HG03139 (cell line): ENCODE data around the gene AMPD2.

Experiments used
- ATAC-seq: cut with Tn5 transposase; IDR thresholded peaks from one replicate; pipeline ENCODE4 v1.9.1; 2021; ENCODE audit not compliant: unreplicated experiment

AMPD2 gene

DNA sequence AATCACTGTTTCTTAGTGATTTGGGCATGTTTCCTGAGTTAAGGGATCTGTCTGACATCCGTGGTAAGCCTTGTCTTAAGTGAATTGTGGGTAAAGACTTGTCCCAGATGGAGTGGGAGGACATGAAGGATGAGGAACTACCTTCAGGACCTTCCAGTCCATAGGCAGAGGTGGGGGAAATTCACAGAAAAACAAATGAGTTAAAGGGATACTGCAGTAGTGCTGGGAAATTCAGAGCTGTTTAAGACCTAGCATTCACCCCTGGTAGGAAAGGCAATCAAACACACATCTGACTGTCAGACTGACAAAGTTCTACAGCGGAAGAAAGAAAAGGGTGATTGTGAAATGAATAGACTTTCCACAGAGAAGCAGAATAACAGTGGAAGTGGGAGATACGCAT is 3.2 kb upstream of the AMPD2 start:
- ATAC-seq, result no peak

DNA sequence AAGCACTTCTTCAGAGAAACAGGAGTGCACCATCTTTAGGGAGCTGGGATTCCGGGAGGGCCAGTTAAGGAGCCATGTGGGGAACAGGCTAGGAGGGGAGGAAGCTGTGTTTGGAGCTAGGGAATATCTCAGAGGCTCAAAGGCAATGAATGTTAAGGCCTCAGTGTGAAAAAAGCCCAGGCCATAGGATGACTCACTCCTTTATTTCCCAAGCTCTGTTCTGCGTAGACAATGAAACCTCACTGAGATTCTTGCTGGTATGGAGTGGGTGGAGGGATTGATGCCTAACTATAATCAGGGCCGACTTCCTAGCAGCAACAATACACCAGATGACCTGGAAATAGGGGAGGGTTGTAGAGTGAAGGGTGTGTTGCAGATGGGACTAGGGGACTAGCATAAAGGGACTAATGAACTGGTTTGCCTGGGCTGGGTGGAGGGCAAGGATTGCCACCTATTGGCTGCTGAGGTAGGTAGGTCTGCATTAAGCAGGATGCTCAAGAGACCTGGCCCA is 2.3 kb upstream of the AMPD2 start:
- ATAC-seq, result no peak

DNA sequence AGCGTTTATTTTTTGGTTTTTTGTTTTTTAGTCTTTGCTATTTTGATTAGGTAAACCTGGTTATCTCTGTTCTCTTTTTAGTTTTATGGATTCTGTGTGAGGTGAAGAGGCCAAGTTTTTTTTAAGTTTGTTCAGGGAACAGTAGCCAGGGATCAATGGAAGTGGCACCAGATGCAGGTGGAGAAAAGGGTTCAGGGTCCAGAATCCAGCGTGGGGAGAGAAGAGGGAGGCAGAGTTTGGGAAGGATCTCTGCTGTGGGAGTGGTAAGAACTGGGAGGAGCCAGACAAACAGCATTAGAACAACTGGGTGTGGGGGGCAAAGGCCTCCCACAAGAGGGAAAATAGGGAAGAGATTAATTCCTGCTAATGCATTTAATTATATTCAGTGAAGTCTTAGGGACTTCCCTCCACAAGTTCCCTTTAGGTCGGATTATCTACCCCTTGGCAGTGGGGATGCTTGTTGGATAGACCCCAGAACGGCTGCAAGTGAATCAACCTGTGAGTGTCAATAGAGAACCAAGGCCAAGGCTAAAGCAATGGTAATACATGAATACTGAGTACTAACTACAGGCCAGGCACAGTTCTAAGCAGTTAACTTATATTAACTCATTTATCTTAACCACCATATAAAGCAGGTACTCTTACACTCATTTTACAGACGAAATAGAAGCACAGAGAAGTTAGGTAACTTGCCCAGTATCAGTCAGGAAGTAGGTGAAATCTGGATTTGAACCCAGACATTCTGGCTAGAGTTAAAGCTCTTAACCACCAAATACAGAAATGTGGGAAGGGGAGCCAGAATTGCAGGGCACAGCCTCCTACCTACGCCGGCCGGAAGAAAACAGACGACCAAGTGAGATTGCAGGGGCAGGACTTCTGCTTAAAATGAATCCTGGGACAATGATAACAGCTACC is 719 bp upstream of the AMPD2 start:
- ATAC-seq, result no peak

DNA sequence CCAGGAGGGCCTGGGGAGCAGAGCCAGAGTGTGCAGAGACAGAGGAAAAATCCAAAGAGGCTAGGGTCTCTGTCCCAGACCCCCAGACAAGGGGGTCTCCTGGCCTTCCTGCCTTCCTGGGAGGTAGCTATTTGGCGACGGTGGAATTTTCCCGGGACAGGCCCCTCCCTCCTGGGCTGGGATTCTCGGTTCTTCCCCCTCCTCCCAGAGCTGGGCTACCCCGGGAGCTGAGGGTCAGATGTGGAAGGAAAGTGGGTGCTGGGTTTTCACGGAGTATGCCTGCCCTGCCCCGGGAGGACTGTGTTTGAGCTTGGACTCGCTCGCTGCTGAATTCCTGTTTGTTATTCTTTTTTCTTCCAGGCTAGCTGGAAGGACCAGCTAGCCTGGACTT is 759 bp downstream of the AMPD2 start:
- no peak for ATAC-seq

DNA sequence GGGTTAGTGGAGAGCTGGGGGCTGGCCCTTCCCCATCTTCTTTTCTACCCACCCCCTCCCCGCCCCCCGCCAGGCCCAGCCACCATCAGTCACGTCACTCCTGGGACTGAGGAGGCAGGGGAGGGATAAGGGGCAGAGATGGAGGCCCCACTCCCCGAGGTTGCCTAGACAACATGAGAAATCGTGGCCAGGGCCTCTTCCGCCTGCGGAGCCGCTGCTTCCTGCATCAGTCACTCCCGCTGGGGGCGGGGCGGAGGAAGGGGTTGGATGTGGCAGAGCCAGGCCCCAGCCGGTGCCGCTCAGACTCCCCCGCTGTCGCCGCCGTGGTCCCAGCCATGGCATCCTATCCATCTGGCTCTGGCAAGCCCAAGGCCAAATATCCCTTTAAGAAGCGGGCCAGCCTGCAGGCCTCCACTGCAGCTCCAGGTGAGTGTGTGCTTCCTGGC is 1.2 kb downstream of the AMPD2 start:
- ATAC-seq, result peak; percentile 70

DNA sequence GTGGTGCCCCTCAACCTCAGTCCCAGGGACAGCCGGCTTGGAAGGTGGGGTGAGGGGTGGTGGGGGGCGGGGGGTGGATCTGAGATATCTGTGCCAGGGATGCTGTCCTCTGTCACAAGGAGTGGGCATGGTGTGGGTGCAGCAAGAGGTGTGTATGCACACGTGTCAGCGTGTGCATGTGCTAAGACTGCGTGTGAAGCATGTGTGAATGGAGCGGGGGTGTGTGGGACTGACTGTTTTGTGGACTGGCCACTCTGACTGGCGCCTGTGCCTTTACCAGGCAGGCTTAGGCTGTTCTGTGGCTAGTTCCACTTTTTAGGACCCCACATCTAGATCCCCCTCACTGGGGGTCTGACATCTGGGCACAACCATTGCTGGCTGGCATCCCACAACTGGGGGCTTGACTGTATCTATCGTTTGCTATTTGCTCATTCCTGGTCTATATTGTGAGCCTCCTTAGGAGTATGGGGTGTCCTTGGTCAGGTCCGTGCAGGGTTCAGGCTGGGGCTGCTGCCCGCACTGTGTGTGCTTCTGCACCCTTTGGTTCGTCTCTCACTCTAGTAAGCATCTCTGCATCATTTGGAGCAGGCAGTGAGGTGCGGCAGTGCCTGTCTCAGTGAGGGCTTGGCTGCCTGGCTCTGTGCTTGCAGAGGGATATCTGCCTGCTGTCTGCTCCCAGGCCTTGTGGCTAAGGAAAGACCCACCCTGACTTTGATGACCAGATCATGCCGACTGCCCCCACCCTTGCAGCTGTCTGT is 1.9 kb downstream of the AMPD2 start:
- ATAC-seq, result no peak

DNA sequence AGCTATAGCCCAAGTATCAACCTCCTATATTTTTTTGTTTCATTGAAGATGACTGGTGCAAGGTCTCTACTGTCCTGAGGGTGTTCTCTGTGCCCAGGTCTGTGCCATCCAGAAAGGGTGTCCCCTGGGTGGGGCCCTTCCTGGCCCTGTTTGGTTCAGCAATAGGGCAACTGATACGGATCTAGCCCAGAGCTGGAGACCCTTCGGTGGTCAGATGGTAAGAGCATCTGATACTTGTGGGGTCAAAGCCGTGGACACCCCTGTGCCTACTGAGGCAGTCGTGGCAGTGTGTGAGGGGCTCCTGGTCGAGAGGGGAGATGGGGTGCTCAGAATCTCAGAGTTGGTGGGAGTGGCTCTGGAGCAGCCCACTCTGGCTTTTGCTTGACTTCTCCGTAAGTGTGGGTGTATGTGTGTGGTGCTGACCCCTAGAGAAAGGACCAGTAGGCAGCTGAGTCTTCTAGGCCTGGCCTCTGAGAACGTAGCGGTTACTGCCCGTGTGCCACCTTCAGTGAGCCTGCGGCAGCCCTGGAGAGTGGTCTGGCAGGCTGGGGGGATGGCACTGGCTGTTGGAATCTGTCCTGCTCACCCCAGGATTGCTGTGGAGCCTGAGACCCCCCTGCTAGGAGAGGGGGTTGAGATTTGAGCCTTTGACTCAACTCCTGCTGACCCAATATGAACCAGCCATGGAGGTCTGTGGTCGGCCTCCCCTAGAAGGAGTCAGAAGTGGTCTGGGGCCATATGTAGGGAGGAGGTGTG is 2.7 kb downstream of the AMPD2 start:
- ATAC-seq, result no peak

DNA sequence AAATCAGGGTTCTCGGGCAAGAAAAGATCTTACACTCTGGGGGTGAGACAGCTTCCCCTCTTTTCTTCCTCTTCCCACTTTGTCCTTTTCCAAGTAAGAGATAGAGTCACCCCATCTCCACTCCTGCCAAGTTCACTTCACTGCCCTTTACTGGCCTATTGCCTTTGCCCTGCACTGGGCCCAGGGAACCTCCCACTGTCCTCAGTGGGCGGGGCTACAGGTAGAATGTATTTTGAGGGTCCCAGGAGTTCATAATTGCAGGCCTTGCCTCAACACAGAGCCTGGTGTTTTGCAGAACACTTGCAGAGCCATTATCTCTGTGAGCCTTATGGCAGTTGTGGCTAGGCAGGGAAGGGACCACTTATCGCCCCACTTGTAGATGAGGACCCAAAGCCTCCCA is 3.3 kb downstream of the AMPD2 start:
- ATAC-seq, result no peak

DNA sequence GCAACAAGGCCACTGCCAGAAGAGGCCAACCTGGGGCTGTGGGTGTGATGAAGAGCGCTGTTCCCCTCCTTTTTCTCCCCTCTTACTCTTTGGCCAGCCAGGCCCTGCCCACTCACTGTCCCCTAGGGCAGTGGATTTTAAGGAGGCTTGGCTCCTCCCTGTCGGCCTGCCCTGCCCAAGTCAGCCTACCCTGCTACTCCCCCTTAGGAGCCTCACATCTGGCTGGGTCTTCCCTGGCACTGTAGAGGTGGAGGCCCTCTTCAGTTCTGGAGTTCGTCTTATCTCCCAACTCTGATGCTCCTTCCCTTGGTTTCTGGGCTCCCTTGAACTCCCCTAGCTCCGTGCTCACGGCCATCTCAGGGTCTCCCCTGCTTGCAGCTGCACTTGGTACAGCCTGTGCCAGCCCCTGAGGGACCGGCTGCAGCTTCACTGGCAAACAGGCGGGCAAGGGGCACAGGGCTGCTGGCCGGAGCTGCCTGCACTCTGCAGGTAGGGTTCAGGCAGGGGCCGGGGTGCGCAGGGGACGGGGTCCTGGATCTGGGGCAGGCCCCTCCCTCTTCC is 4.0 kb downstream of the AMPD2 start:
- no peak for ATAC-seq

DNA sequence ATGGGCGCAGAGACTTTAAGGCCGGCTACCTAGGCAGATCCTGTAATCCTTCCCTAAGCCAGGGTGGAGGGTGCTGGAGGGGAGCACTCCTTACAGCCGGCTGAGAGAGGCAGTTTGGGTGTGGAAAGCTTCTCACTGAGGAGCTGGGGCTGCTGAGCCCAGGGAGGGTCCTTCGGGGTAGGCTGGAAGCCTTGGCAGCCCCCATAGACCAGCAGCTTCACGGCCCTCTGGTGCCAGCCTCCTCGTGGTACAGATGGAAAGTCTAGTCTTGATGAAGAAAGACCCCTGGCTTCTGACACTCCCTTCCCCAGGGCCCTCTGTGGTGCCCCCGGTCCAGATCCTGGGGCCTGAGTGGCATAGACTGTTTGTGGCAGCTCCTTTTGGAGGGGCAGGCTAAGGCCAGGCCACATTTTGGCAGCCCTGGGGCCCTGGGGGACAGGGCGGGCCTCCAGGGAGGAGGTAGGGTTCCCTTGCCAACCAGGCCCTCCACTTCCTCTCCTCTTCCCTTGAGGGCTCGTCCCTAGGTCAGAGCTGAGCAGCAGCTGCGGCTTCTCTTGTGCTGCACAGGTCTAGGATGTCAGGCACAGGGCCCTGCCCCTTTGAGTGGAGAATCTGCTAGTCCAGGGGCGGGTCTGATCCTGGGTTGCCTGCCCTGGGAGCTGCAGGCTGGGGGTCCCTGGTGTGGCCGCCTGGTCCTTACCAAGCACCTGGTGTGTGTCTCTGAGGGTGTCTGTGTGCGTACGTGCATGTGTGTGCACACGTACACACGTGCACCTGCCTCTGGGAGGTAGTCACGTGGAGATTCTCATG is 4.8 kb downstream of the AMPD2 start:
- no peak for ATAC-seq

DNA sequence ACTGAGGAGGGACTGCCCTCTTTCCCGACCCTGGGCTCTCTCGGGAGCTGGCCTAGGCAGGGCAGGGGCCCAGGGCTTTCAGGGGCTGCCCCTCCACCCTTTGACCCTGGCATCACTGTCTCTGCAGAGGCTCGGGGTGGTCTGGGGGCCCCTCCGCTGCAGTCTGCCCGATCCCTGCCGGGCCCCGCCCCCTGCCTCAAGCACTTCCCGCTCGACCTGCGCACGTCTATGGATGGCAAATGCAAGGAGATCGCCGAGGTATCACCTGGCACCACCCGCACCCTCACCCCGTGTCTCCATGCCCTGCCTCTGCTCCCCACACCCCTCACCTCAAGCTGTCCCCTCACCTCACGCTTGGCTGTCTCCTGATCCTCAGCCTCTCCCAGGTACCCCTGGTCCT is 5.5 kb downstream of the AMPD2 start:
- ATAC-seq, result no peak

DNA sequence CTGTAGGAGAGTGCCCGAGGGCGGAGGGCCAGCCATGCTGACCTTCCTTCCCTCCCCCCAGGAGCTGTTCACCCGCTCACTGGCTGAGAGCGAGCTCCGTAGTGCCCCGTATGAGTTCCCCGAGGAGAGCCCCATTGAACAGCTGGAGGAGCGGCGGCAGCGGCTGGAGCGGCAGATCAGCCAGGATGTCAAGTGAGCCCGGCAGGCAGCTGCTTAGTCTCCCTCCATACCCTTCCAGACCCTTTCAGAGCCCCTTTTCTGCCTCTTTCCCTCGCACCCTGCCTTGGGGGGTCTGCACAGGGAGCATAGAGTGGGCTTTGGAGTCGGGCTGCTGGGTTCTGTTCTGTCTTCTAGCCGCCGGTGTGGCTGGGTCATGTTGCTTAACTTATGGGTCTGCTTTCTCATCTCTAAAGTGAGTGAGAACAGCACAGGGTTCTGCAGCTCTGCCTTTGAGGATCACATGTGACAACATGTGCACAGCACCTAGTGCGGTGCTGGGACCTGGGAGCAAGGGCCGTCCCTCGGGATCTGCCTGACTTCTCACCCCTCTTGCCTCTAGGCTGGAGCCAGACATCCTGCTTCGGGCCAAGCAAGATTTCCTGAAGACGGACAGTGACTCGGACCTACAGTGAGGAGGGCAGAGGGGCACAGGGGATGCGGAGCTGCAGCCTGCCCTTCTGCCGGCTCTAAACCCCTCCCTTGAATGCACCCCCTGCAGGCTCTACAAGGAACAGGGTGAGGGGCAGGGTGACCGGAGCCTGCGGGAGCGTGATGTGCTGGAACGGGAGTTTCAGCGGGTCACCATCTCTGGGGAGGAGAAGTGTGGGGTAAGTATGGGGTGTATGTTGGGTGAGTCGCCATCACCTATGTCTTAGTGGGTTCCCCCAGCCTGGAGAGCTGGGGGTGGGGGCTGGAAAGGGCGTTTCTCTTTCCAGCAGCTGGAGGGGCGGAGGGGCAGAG is 6.2 kb downstream of the AMPD2 start:
- no peak for ATAC-seq

DNA sequence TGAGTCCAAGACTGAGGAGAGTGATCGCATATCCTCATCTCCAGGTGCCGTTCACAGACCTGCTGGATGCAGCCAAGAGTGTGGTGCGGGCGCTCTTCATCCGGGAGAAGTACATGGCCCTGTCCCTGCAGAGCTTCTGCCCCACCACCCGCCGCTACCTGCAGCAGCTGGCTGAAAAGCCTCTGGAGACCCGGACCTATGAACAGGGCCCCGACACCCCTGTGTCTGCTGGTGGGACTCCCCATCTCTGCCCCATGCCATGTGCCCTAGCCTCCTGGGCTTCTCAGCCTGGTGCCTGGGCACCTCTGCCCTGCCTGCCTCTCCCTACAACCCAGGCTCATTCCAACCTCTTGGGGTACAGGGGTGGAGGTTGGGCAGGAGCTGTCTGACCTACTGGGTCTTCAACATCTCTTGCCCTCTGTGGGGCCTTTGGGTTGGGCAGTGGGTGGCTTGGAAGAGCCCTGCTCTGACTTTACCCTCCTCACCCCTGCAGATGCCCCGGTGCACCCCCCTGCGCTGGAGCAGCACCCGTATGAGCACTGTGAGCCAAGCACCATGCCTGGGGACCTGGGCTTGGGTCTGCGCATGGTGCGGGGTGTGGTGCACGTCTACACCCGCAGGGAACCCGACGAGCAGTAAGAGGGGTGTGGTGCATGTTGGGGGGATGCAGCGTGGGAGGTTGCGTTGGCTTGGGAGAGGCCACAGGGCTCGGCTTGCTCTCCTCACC is 7.2 kb downstream of the AMPD2 start:
- no peak for ATAC-seq

DNA sequence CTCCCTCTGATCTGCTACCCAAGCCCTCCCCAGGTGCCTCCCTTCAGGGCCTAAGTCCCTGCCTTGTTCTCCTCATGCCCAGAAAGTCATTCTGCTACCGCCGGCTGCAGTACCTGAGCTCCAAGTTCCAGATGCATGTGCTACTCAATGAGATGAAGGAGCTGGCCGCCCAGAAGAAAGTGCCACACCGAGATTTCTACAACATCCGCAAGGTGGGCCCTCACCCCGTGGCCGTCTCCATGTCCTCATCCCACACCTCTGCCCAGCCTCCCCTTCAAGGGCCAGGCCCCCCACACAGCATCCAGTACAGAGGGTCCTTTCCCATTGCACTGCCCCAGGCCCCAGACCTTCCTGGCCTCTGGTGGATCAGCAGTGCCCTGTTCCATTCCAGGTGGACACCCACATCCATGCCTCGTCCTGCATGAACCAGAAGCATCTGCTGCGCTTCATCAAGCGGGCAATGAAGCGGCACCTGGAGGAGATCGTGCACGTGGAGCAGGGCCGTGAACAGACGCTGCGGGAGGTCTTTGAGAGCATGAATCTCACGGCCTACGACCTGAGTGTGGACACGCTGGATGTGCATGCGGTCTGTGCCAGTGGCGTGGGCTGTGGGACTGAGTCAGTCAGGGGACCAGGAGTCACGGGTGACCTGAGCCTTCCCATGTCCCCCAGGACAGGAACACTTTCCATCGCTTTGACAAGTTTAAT is 8.2 kb downstream of the AMPD2 start:
- ATAC-seq, result no peak

DNA sequence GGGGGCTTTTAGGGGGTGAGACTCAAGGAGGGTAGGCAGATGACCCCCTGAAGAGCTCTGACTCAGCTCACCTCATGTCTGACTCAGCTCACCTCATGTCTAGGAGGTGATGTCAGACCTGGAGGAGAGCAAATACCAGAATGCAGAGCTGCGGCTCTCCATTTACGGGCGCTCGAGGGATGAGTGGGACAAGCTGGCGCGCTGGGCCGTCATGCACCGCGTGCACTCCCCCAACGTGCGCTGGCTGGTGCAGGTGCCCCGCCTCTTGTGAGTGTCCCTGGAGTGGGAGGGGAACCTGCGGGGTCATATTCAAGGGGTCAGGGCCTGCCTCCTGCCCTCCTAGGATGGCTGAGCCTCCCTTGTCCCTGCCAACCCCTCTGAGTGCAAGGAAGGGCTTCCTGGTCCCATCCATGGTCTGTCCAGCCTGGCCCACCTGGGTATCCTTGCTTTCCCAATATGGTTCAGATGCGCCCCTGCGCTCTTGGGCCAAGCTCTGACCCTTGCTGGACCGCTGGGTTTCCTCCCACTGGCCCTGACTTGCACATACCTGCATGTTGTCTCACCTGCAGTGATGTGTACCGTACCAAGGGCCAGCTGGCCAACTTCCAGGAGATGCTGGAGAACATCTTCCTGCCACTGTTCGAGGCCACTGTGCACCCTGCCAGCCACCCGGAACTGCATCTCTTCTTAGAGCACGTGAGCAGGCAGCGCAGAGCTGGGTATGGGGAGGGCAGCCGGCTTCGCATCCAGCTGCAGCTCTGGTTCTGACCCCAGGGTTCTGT is 9.1 kb downstream of the AMPD2 start:
- ATAC-seq, result no peak

DNA sequence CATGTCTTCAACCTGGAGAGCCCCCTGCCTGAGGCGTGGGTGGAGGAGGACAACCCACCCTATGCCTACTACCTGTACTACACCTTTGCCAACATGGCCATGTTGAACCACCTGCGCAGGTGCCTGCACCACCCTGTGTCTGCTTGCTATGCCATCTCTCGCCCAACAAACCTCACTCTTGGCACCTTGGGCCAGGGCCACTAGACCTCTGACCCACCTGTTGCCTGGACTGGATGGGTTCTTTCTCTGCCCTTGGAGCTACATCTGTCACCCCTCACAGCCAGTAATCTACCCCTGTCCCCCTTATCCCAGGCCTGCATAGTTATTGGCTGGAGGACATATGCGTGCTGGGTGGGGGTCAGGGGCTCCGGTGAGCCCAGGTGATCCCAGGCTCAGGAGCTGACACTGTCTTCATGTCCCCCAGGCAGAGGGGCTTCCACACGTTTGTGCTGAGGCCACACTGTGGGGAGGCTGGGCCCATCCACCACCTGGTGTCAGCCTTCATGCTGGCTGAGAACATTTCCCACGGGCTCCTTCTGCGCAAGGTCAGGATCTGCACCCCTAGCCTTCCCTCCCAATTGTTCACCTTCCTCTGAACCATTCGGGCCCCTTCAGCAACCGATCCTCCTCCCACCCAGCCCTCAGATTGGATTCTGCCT is 9.9 kb downstream of the AMPD2 start:
- ATAC-seq, result no peak
